NCI-H2081 (cell line): Measurements from ENCODE around the gene TSEN54.
"Not testable (repeated sequence)": the region's sequence is repeated elsewhere in the genome, so short reads cannot be mapped to it uniquely, and the experiment has no call there.

Source experiments
- DNase-seq, 2 experiments: peaks; one replicate each; lab custom pipeline; 2025; lab: John Stamatoyannopoulos, UW

The TSEN54 gene

DNA sequence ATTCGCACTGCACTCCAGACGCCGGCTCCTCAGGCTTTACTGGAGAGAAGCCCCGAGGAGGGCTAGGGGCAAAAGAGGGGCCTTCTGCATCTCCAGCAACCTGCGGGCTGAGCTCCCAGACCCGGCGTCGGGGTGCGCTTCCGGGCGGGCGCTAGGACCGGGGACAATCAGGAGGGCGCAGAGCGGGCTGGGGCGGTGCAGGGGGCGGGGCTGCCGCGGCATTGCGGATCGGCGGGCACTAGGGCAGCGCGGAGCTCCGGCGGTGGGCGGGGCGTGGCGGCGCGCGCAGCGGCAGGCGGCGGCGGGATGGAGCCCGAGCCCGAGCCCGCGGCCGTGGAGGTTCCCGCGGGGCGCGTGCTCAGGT lies at the start of gene TSEN54:
TSS of gene TSEN54 (plus strand) at position 274 of the 364 bp plus-strand sequence. CDS start at position 307, 33 bp downstream.
- DNase-seq: peak; percentile 92 to 95

DNA sequence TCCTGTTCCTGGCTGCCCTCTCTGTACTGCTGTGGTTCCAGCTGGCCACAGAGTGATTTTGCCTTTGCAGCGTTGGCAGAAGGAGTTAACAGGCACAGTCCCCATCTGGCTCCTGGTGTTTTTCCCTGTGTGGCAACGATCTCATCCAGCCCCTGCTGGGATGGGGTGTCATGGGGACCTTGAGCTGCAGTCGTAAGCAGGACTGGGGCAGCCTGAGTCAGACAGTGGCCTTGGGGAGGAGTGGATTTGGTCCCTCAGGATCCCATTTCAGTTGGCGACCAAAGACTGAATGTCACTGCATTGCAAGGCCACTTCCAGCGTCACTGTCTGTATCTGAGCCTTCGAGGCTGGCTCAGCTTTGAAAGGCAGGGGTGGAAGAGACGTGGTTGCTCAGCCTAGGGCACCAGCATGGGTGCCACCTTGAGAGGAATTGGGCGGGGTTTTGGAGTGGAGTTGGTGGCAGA lies 48.0 kb upstream of the TSEN54 start:
- no peak for DNase-seq

DNA sequence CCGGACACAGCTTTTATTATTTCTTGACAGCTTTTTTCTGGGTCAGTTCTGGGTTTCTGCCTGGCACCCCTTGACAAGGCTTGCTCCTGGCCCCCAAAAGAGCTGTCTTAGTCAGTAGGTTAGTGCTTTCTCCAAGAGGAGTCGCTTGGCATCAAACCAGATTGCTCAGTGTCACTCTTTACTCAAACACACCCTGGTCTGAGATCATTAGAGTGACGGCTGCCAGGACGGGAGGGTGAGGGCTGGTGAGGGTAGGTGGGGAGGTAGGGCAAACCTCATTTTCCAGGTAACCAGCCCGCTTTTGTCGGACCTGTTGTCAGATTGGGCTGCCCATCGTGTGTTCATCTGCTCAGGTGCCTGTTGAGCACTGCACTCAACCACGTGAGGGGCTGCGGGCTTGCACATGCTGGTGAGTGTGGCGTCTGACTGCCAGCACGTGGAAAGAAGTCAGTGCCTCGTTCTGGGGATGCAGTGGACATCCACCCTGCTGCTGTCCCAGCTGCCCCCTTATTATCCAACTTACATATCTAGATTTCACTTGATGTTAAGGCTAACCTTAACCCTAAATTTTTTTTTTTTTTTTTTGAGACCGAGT lies 47.5 kb upstream of the TSEN54 start:
- DNase-seq: peak in 1 of 2 experiments; percentile 29

DNA sequence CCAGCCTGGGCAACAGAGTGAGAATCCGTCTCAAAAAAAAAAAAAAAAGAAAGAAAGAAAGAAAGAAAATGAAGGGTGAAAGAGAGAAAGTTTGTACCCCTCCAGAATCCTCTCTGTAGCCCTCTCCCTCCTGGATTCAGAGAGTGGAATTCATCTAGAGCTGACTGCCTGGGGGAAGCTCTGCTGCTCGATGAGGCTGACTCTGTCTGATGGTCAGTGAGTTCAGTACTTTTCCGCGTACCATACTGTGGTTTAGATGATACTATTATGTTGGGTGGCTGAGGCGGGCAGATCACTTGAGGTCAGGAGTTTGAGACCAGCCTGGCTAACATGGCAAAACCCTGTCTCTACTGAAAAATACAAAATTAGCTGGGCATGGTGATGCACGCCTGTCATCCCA lies 45.1 kb upstream of the TSEN54 start:
- DNase-seq: no peak

DNA sequence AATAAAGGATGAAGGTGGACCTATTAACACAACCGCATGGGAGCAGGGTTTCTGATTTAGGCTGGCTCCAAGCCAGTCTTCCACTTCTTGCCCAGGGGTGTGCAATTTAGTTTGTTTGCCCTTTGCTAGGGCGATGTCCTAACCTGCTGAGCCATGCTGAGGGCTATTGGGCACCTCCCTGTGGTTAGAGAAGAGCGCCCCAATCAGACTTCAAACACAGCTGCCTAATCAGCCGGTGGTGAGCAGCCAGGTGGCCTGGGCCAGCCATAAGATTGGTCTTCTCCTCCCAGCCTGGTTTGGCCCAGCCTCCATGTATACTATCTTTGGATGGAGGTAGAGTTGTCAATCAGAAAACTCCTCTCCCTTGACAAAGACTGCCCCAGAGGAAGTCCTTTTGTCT lies 44.2 kb upstream of the TSEN54 start:
- DNase-seq: peak; percentile 97 to 99

DNA sequence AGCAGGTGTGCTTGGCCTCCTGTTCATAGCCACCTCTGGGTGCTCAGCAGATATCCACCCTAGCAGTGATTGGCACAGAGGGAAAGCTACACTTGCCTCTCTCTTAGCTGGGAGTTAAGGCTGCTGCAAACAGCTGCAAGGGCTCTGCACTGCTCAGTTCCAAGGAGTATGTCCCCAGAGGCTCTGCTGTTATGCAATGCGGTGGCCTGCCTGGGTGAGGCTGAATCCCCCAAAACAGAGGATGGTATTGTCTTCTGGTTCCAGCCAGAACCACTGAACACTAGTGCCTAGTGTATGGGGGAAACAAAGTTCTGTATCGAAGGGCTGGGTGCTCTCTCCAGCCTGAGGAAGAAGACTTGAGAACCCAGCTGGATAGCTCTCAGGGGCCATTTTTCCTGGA lies 43.1 kb upstream of the TSEN54 start:
- no peak for DNase-seq

DNA sequence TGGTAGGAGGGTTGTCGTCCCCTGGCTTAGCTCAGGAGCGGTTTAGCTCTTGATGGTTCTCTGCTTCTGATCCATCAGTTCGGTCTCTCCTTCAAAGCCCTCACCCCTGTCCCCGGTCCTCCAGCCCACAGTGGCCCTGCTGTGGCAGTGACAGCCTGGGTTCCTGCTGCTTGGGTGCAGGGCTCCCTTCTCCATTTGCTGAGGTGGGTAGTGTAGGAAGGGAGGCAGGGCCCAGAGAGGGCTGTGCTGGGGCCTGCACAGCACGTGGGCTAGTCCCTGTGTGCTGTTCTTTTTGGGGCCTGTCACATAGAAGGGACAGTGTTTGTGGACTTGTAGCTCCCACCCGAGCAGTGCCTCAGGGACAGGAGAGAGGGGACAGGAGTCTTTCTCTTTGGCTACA lies 41.6 kb upstream of the TSEN54 start:
- DNase-seq: no peak

DNA sequence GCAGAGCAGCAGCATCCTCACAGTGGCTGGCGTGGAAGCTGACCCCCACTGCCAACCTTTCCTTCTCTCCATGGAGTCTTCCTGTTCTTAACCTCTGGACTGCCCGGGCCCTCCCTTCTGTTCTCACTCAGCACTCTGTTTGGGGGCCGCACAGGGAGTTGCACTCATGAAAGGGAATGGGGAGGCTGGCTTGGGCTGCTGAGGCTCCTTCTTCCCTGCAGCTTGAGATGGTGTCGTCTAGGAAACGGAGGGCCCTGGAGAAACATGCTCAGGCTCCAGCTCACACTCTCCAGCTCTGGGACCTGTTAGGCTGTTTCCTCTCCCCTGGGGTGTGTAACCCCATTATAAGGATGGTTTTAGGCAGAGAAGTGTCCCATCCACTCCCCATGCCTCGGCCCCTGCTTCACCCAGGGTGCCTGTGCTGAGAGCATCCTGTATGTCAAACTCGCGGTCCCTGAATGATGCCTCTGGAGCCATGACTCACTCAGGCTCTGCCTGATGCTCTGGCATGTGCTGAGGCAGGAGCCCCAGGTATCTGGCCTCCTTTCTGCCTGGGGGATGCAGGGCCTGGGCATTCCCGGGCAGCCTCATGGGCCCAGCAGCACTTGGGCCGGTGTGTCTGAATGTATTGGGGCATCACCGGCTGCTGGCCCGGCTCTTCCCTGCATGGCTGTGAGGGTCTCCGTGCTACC lies 41.0 kb upstream of the TSEN54 start:
- DNase-seq: no peak

DNA sequence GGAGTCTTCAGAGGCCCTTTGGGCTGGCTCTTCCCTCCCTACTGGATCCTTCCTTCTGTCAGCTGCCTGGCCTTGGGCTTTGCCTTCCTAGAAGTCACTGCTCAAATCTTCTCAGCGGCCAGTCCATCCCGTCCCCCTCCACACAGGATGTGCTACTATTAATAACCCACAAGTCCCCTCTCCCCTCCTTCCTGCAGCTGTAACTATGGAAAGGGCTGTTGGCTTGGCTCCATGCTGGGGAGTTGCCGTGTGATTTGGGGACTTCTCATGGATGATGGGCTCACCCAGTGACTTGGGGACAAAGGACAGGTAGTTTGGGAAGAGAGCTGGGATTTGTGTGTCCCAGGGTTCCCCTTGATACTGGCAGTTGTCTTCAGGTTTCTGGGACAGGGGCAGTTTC lies 40.5 kb upstream of the TSEN54 start:
- peak; percentile 41 to 67 for DNase-seq

DNA sequence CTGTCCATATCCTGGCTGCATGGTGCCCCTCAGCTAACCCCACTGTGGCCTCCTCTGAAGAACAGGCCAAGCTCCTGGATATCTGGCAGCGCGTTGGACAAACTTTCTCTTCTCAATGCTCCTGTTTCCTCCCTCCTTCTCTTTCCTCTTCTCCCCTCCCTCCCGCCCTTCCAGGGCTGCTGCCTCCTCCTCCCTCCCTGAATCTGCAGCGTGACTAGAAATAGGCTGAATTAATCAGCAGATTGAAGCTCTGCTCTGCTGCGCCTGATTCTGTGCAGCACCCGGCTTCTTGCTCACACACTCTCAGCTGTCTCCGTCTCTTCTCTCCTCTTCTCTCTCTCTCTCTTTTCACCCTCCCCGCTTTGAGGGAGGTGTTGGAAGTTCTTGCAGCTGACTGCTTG lies 40.1 kb upstream of the TSEN54 start:
- no peak for DNase-seq

DNA sequence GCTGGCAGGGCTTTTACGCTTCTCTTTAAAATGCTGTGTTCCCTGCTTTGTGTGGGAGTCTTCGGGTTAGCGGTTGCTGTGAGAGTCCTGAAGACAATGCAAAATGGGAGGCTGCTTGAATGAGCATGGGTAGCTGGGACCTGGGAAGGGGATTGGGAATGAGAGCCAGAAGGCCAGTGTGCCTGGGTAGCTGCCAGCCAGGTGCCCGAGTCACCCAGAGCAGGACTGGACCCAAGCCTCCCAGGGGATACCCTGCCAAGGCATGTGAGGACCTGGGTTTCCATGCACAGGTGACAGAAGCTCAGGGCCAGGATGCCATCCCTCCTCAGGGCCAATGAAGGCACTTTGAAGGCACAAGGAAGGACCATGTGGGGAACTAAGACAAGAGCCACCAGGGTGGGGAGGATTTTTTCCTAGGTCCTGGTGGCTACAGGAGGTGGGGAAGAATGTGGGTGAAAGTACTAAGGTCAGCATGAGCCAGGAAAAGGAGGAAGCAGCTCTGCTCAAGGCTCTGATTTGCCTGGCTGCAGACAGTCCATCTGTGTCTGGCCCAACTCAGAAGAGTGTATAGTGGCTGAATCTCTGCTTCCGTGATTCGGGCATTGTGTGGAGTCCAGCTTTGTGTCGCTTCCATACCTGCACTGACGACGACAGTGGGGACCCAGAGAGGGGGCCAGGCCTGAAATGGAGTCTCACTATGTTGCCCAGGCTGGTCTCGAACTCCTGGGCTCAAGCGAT lies 39.4 kb upstream of the TSEN54 start:
- DNase-seq: no peak

DNA sequence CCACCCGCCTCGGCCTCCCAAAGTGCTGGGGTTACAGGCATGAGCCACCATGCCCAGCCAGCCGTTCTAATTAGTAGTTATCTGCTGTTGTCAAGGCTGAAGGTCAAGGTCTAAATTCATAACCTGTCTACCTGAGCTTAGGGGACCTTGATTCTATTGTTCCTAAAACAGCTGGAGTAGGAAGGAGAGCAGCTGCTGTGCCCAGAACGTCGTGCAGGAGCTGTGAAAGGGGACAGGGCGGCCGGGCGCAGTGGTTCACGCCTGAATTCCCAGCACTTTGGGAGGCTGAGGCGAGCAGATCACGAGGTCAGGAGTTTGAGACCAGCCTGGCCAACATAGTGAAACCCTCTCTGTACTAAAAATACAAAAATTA lies 38.9 kb upstream of the TSEN54 start:
- DNase-seq: not testable (repeated sequence)

DNA sequence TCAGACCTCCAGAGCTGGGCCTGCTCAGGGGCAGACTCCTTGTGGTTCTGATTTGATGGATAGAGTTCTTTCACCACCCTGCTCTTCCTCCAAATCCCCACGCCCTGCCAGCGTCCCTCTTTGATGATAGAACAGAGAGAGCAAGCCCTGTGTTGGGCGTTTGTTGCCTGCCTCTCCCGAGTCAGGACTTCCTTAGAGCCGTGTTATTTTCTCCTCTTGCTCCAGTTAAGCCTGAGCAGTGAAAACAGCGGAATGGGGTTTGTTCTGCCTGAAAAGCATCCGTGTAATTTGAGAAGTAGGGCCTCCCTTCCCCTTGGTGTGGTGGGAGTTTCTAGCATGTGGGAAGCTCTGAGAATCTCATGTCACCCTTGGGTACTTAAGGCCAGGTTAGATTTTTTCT lies 37.8 kb upstream of the TSEN54 start:
- DNase-seq: no peak

DNA sequence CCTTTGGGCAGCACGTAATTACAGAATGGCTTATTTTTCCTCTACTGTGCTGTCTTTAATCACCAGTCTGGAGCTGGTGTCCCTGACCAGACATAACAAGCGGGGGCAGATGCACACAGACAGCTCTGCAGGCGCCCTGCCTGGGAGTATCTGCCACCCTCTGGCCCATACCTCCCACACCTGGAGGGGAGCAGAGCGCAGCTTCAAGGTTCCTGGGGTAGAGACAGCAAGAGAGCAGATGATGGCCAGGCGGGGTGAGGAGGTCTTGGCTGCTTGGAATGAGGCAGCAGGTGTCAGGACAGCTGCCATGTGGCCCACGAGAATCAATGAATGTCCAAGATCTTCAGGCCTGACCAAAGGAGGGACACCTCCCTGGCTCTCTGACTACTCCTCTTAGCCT lies 36.0 kb upstream of the TSEN54 start:
- DNase-seq: no peak

DNA sequence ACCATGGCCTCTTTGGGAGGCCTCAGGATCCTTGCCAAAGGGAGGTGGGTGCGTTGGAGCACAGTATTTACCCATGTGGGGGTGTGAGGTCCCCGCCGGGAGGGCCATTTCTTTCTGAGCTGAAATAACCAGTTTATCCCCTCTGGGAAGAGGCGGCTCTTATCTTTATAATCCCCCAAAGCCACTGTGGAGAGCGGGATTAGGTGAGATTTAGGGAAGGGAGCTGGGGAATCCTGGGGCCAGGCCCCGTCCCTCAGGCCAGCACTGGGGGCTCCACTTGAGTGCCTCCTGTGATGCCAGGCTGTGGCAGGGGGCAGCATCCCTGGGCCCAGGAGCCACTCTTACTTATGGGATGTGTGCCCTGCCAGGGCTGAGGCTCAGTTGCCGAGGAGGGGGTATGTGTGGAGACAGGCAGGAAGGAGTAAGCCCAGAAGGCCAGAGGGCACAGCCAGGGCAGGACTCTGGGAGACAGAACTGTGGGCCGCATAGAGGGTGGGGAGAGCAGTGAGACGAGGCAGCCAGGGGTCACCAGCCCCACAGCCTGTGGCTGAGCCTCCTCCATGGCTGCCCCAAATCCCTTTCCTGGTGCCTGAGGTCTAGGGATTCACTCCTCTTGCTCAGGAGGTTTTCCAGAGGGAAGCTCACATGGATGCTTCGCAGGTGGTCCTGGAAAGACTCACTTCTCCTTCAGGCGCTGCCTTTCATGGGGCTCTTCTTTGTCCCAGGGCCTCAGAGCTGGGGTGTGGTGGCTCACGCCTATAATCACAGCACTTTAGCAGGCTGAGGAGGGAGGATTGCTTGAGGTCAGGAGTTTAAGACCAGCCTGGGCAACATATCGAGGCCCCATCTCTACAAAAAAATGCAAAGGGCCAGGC lies 34.9 kb upstream of the TSEN54 start:
- no peak for DNase-seq

DNA sequence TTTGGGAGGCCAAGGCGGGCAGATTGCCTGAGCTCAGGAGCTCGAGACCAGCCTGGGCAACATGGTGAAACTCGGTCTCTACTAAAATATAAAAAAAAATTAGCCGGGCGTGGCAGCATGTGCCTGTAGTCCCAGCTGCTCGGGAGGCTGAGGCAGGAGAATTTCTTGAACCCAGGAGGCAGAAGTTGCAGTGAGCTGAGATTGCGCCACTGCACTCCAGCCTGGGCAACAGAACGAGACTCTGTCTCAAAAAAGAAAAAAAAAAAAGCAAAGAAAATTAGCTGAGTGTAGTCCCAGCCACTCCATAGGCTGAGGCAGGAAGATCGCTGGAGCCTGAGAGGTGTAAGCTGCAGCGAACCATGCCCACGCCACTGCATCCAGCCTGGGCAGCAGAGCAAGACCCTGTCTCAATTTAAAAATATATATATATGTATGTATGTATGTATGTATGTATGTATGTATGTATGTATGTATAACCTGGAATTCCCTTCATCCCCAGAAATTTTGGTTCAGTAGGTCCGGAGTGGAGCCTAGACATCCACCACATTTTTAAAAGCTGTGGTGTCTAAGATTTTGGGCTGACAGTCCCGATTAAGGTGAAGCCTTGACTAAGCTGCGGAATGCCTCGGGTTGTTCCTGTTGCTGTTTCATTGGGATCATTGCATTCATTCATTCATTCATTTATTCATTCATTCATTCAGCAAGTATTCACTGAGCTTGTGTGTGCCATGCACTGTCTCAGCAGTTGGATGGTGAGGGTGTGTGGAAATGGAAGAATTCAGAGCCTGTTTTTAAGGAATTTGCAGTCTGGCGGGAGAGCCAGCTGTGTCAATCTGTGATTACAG lies 34.0 kb upstream of the TSEN54 start:
- no peak for DNase-seq

DNA sequence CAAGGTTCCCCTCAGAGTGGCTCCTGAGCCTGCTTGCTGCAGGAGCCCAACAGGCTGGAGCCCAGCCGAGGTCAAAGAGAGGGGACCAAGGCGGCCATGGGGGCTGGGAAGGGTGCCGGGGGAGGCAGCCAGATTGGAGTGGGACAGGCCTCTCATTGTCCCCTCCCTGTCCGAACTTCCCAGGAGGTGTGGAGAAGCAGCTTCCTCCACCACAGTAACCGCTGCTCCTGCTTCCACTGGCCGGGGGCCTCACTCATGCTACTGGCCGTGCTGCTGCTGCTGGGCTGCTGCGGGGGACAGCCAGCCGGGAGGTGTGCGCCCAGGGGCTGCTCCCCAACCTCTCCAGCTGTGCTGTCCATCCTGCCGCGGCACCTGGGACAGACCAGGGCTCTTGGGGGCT lies 30.6 kb upstream of the TSEN54 start:
- no peak for DNase-seq

DNA sequence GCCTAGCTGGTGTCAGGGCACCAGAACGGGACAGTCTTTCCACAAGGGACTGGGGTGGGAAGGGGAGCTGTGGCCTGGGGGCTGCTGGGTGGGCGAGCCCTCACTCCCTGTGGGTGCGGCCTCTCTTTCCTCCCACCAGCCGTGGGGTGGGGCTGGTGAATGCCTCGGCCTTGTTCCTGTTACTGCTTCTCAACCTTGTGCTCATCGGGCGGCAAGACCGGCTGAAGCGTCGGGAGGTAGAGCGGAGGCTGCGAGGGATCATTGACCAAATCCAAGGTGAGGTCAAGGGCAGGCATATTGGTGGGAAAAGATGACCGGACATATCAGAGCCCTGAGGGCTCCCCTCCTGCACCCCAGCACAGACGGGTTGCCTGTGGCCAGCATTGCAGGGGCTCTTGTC lies 30.2 kb upstream of the TSEN54 start:
- no peak for DNase-seq

DNA sequence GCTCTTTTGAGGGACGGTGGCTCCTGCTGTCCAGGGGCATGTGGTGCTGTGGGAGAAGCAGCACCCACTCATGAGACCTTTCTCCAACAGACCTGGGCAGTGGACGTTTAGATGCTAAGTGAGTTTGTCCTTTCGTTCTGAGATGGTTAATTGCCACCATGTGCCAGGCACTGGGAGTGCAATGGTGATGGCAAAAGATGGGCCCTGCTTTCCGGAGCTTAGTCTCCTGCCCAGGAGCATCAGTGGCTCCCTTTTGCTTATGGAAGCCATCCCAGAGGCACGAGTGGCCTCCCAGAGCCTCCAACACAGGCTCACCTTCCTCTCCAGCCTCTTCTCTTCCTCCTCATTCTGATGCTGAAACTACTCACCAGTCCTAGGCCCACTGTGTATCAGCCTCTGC lies 29.4 kb upstream of the TSEN54 start:
- DNase-seq: no peak

DNA sequence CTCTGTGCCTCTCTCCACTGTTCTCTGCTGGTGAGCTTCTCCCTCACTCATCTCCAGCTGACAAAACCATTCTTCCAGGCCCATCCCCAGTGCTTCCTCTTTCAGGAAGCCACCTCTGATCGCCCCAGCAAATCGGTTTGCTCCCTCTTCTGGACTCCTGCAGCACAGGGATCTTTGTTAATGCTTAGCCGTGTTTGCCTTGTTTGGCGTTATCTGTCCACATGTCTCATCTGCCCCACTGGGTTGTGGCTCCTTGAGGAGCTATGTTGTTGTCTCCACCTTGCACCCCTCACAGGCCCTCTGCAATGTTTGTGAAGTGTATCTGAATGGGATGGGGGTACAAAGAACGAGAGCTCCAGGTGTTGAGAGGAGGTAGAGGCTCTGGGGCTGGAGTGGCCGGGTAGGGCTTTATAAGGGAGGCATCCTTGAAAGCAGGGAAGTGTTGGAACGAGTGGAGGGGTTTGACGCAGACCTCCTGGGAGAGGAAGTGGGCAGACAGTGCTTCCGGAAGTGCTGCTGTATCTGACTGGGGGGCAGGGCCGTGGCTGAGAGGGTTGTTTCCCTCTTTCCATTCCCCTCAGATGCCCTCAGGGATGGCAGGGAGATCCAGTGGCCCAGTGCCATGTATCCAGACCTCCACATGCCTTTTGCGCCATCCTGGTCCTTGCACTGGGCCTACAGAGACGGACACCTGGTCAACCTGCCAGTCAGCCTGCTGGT lies 28.8 kb upstream of the TSEN54 start:
- no peak for DNase-seq
